Esophagus muscularis mucosa (tissue), 4 donors: ENCODE data around the gene MTHFD2. TPM values are rescaled to one million over a fixed set of nuclear protein-coding genes. Genes with fewer than 3 reads are reported as not detected.

Experiments used
- DNase-seq: peaks from one replicate; pipeline ENCODE4 v3.0.0-alpha.2; 2017; ENCODE audit errors: extremely low spot score
- H3K27ac ChIP-seq, 4 donors: fragments of 200-600 bp; sonication (generic); replicated peaks in 1 of 4; 1 replicate in 3 of 4; 2 replicates in 1 of 4; pipeline ENCODE4 v1.5.1; 2016 to 2019; ENCODE audit warnings: mild to moderate bottlenecking in 1 of 4
- H3K27me3 ChIP-seq, 4 donors: fragments of 200-600 bp; sonication (generic); one replicate each; pipeline versions ENCODE4 v1.5.1 to v1.6.0; 2016 to 2019
- H3K36me3 ChIP-seq, 4 donors: fragments of 200-600 bp; sonication (generic); one replicate each; pipeline ENCODE4 v1.5.1; 2016 to 2019
- H3K4me1 ChIP-seq, 4 donors: fragments of 200-600 bp; sonication (generic); one replicate each; pipeline ENCODE4 v1.5.1; 2016 to 2019
- H3K4me3 ChIP-seq, 4 donors: fragments of 200-600 bp; sonication (generic); 1 replicate in 2 of 4; 2 replicates in 2 of 4; pipeline ENCODE4 v1.5.1; 2016 to 2019; ENCODE audit warnings: mild to moderate bottlenecking in 4 of 4, moderate library complexity in 1 of 4
- H3K9me3 ChIP-seq, 4 donors: fragments of 200-600 bp; sonication (generic); 1 replicate in 3 of 4; 2 replicates in 1 of 4; pipeline ENCODE4 v1.5.1; 2016 to 2019
- CTCF ChIP-seq, 3 experiments: fragments of 200-600 bp in 2 of 3; fragments of 450-650 bp in 1 of 3; sonication (generic) in 2 of 3; IDR thresholded peaks; one replicate each; pipeline ENCODE4 v1.5.1; 2017 to 2019; ENCODE audit warnings: antibody characterized with exemption in 3 of 3, mild to moderate bottlenecking in 2 of 3, moderate library complexity in 1 of 3
- EP300 ChIP-seq: sonication (generic); formaldehyde crosslinking; IDR thresholded peaks from one replicate; pipeline ENCODE4 v1.6.1; 2017; ENCODE audit warnings: antibody characterized with exemption
- POLR2A ChIP-seq: fragments of 450-650 bp; IDR thresholded peaks from one replicate; pipeline ENCODE4 v1.6.1; 2017; ENCODE audit warnings: antibody characterized with exemption, moderate library complexity, mild to moderate bottlenecking, low read depth
- POLR2AphosphoS5 ChIP-seq, 2 donors: sonication (generic); formaldehyde crosslinking; IDR thresholded peaks; one replicate each; pipeline ENCODE4 v1.6.1; 2017; ENCODE audit warnings: antibody characterized with exemption in 2 of 2
- WGBS: methylation state at CpG from one replicate; pipeline ENCODE4 v1.1.5; 2018; 5-methylcytosine and 5-hydroxymethylcytosine counted together
- intact Hi-C: fragments of 100-400 bp; cut with DNase I; formaldehyde crosslinking; loops from one replicate; pipeline ENCODE4 v1.15.1; 2023
- total RNA-seq, 4 donors: library from RNA; depleted of rRNA; stranded (reverse); fragments of >200 nt; gene quantifications; one replicate each; pipeline versions ENCODE4 v1.1.0 to v1.2.1, GENCODE V29; 2016

The MTHFD2 gene
- total RNA-seq, 4 donors from 2014 or later: 22.0 to 80.8 (median 43.5) TPM

- WGBS: 85% methylated on average over 1 of the region's 1 CpG
- intact Hi-C loops: no loop called here
- TF ChIP-seq POLR2A: no peak
- TF ChIP-seq POLR2AphosphoS5 (IDR thresholded peaks at IDR 0.05): no peak
- TF ChIP-seq CTCF (IDR thresholded peaks at IDR 0.05): no peak
- no peak for TF ChIP-seq EP300
These were observed 3.6 kb upstream of the MTHFD2 start for GRCh38 chr2:74194799-74195198.

GRCh38 chr2:74197049-74197448 is 1.4 kb upstream of the MTHFD2 start:
- no peak overlapping the region for H3K4me3 ChIP-seq
- intact Hi-C loops: no loop called here
- TF ChIP-seq POLR2A (no peak), EP300 (no peak), POLR2AphosphoS5 (IDR thresholded peaks at IDR 0.05) (no peak), CTCF (IDR thresholded peaks at IDR 0.05) (no peak)
- 80% methylated on average over 4 of the region's 4 CpGs for WGBS
- H3K27me3 ChIP-seq: no peaks in the 10 kb centered on the region
- H3K4me1 ChIP-seq: peaks cover 7 to 34% (median 28%) of the 10 kb centered on the region in 4 donors
- DNase-seq: no peak
- no peaks in the 10 kb centered on the region for H3K36me3 ChIP-seq
- no peak overlapping the region for H3K27ac ChIP-seq
- no peaks in the 10 kb centered on the region for H3K9me3 ChIP-seq

More at GRCh38 chr2:74194799-74195198, 3.6 kb upstream of the MTHFD2 start:
- H3K4me3 ChIP-seq: no peak overlapping the region
- H3K27me3 ChIP-seq: no peaks in the 10 kb centered on the region
- H3K36me3 ChIP-seq: no peaks in the 10 kb centered on the region
- no peak for DNase-seq
- H3K4me1 ChIP-seq: peaks cover 3 to 20% (median 15%) of the 10 kb centered on the region in 4 donors
- H3K9me3 ChIP-seq: no peaks in the 10 kb centered on the region
- H3K27ac ChIP-seq: no peak overlapping the region

- intact Hi-C loops: no loop called here
These were observed 373 bp upstream of the MTHFD2 start for GRCh38 chr2:74198023-74198460.

GRCh38 chr2:74199275-74199701 is 873 bp downstream of the MTHFD2 start:
- intact Hi-C loops: no loop called here
- 4% methylated on average over 20 of the region's 20 CpGs for WGBS

More at GRCh38 chr2:74198023-74198460, 373 bp upstream of the MTHFD2 start:
- no peaks in the 10 kb centered on the region for H3K27me3 ChIP-seq
- H3K4me1 ChIP-seq: peaks cover 7 to 34% (median 33%) of the 10 kb centered on the region in 4 donors
- peak overlapping the region; percentile 86 to 98 (median 89) for H3K27ac ChIP-seq
- WGBS: 36% methylated on average over 18 of the region's 18 CpGs
- H3K4me3 ChIP-seq: peak overlapping the region; percentile 68 to 88 (median 72)
- no peak for DNase-seq
- TF ChIP-seq EP300 (no peak), CTCF (IDR thresholded peaks at IDR 0.05) (no peak), POLR2AphosphoS5 (IDR thresholded peaks at IDR 0.05) (no peak), POLR2A (no peak)
- no peaks in the 10 kb centered on the region for H3K9me3 ChIP-seq
- no peaks in the 10 kb centered on the region for H3K36me3 ChIP-seq

More at GRCh38 chr2:74199275-74199701, 873 bp downstream of the MTHFD2 start:
- H3K36me3 ChIP-seq: peaks cover 0 to 2% (median 0%) of the 10 kb centered on the region in 4 donors
- DNase-seq: no peak
- H3K27ac ChIP-seq: peak overlapping the region; percentile 86 to 98 (median 89)
- peaks cover 7 to 34% (median 33%) of the 10 kb centered on the region in 4 donors for H3K4me1 ChIP-seq
- peak overlapping the region; percentile 68 to 88 (median 72) for H3K4me3 ChIP-seq
- no peaks in the 10 kb centered on the region for H3K9me3 ChIP-seq
- H3K27me3 ChIP-seq: no peaks in the 10 kb centered on the region
- TF ChIP-seq POLR2AphosphoS5 (IDR thresholded peaks at IDR 0.05) (peak in 1 of 2 donors; percentile 20), CTCF (IDR thresholded peaks at IDR 0.05) (no peak)
